ENCODE measurements around the gene LRTM2.

LRTM2 gene

DNA sequence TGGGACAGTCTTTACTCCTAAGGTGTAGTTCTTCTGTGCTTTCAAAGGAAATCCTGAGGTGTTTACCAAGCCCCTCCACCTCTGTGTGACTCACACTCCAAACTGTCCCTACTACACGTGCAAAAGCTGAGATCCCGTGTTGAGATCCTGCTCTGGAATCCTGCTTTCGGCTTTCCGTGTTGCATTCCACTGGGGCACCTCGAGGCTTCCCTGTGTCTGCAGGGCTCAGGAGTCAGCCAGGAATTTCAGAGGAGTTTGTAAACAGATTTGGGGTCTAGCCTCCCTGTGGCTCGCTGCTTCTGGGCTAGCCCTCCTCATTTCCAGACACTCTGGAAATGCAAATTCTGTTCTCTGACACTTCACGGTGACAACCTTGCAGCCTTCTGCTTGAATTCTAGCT is 49.7 kb downstream of the LRTM2 start:
- Mint-ChIP-seq H3K4me1 (ENCODE audit: low read depth) (no peaks in the 10 kb centered on the region), H3K27me3 (peaks cover 15% of the 10 kb centered on the region), H3K27ac (no peak overlapping the region), H3K9me3 (ENCODE audit: low read depth) (no peaks in the 10 kb centered on the region), H3K36me3 (peaks cover 5% of the 10 kb centered on the region), H3K4me3 (no peak overlapping the region)

DNA sequence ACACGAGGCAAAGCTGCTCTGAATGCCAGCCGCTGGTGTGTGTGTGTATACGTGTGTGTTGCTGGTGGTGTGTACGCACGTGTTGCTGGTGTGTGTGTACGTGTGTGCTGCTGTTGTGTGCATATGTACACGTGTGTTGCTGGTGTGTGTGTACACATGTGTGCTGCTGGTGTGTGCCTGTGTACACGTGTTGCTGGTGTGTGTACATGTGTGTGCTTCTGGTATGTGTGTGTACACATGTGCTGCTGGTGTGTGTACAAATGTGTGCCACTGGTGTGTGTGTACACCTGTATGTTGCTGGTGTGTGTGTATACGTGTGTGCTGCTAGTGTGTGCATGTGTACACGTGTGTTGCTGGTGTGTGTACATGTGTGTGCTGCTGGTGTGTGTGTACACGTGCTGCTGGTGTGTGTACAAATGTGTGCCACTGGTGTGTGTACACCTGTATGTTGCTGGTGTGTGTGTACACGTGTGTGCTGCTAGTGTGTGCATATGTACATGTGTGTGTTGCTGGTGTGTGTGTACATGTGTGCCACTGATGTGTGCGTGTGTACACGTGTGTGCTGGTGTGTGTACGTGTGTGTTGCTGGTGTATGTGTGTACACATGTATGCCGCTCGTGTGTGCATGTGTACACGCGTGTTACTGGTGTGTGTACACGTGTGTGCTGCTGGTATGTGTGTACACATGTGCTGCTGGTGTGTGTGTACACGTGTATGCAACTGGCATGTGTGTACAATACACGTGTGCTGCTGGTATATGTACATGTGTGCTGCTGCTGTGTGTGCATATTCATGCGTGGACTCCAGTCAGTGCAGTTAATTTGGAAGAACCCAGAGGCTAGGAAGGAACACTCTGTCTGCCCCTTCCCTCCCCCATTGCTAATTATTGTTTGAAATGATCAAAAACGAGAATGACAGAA is 50.9 kb downstream of the LRTM2 start:
- H3K36me3 Mint-ChIP-seq = peaks cover 3% of the 10 kb centered on the region
- H3K27me3 Mint-ChIP-seq = peaks cover 11% of the 10 kb centered on the region
- H3K4me3 Mint-ChIP-seq = no peak overlapping the region
- H3K9me3 Mint-ChIP-seq (ENCODE audit: low read depth) = no peaks in the 10 kb centered on the region
- no peak overlapping the region for H3K27ac Mint-ChIP-seq
- H3K4me1 Mint-ChIP-seq (ENCODE audit: low read depth) = no peaks in the 10 kb centered on the region

DNA sequence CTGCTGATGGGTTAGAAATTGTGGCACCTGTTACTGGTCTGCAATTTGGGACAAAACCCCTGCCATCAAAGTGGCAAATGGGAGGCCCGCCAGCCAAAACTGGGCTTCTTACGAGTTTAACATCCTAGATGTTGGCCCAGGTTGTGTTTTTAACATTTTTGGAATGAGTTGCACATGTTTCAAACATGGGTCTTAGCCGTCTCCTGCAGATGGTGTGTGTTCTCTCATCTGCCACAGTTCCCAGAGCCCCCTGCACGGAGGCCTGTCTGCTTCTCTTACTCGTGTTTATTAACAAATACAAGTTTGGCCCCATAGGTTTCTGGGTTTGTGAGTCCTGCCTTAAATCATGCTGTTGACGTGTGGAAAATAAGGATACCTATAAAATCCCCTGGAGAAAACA is 51.6 kb downstream of the LRTM2 start:
- no peak overlapping the region for H3K4me3 Mint-ChIP-seq
- H3K9me3 Mint-ChIP-seq (ENCODE audit: low read depth) = no peaks in the 10 kb centered on the region
- H3K27me3 Mint-ChIP-seq = peaks cover 12% of the 10 kb centered on the region
- peaks cover 3% of the 10 kb centered on the region for H3K36me3 Mint-ChIP-seq
- H3K27ac Mint-ChIP-seq = no peak overlapping the region
- no peaks in the 10 kb centered on the region for H3K4me1 Mint-ChIP-seq (ENCODE audit: low read depth)

- H3K9me3 Mint-ChIP-seq (ENCODE audit: low read depth) = no peaks in the 10 kb centered on the region
- no peaks in the 10 kb centered on the region for H3K4me1 Mint-ChIP-seq (ENCODE audit: low read depth)
- H3K36me3 Mint-ChIP-seq = peaks cover 3% of the 10 kb centered on the region
- no peak overlapping the region for H3K27ac Mint-ChIP-seq
- no peak overlapping the region for H3K4me3 Mint-ChIP-seq
- H3K27me3 Mint-ChIP-seq = peaks cover 13% of the 10 kb centered on the region
Measured at GRCh38 chr12:1872448-1872847, 52.1 kb downstream of the LRTM2 start.

GRCh38 chr12:1873531-1874510 is 53.5 kb downstream of the LRTM2 start:
- Mint-ChIP-seq H3K27me3 (peaks cover 5% of the 10 kb centered on the region), H3K27ac (no peak overlapping the region), H3K36me3 (peaks cover 3% of the 10 kb centered on the region), H3K4me3 (no peak overlapping the region), H3K4me1 (ENCODE audit: low read depth) (no peaks in the 10 kb centered on the region), H3K9me3 (ENCODE audit: low read depth) (no peaks in the 10 kb centered on the region)

DNA sequence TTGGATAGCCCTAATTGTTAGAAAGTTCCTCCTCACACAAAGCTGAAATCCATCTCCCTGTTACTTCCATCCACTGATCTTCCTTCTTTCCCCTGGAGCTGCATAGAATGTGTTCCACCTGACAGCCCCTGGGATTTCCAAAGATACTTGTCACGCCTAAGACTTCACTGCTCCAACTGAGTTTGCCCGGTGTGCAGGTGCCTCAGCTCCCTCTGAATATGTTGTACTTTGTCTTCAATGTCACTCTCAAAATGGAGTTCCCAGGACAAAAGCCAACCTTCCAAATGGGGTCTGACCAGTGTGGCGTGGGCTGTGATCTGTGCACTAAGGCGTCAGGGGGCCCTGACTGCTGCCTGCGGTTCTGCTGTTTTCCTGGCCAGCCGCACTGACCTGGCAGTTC is 55.2 kb downstream of the LRTM2 start:
- Mint-ChIP-seq H3K36me3 (no peaks in the 10 kb centered on the region), H3K4me3 (no peak overlapping the region), H3K4me1 (ENCODE audit: low read depth) (no peaks in the 10 kb centered on the region), H3K27me3 (peaks cover 3% of the 10 kb centered on the region), H3K27ac (no peak overlapping the region), H3K9me3 (ENCODE audit: low read depth) (no peaks in the 10 kb centered on the region)

- Mint-ChIP-seq H3K9me3 (ENCODE audit: low read depth) (no peaks in the 10 kb centered on the region), H3K27me3 (peaks cover 3% of the 10 kb centered on the region), H3K27ac (no peak overlapping the region), H3K4me1 (ENCODE audit: low read depth) (no peaks in the 10 kb centered on the region), H3K4me3 (no peak overlapping the region), H3K36me3 (no peaks in the 10 kb centered on the region)
Measured at GRCh38 chr12:1876086-1876485, 55.7 kb downstream of the LRTM2 start.

GRCh38 chr12:1877169-1877878 is 57.0 kb downstream of the LRTM2 start:
- H3K4me1 Mint-ChIP-seq (ENCODE audit: low read depth) = no peaks in the 10 kb centered on the region
- H3K4me3 Mint-ChIP-seq = no peak overlapping the region
- no peaks in the 10 kb centered on the region for H3K9me3 Mint-ChIP-seq (ENCODE audit: low read depth)
- peaks cover 3% of the 10 kb centered on the region for H3K27me3 Mint-ChIP-seq
- no peaks in the 10 kb centered on the region for H3K36me3 Mint-ChIP-seq
- H3K27ac Mint-ChIP-seq = no peak overlapping the region

DNA sequence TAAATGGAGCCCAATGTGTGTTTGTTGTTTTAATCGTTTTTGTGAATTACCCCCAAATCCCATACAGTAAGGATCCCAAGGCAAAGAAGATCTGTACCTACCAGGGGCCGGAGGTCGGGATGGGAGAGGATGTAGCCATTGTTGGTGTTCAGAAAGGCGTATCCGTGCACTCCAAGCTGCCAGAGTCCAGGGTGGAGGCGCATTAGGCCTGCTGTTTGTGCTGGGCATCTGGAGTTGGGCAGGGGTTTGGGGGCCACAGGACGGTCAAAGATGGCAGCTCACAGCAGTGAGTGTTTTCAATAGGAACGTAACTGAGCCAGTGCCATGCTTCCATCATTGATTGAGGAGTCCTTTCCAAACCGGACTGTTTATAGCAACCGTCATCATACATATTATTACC is 57.8 kb downstream of the LRTM2 start:
- no peak overlapping the region for H3K4me3 Mint-ChIP-seq
- no peak overlapping the region for H3K27ac Mint-ChIP-seq
- peaks cover 3% of the 10 kb centered on the region for H3K27me3 Mint-ChIP-seq
- H3K9me3 Mint-ChIP-seq (ENCODE audit: low read depth) = no peaks in the 10 kb centered on the region
- no peaks in the 10 kb centered on the region for H3K4me1 Mint-ChIP-seq (ENCODE audit: low read depth)
- H3K36me3 Mint-ChIP-seq = no peaks in the 10 kb centered on the region

- no peaks in the 10 kb centered on the region for H3K4me1 Mint-ChIP-seq (ENCODE audit: low read depth)
- H3K4me3 Mint-ChIP-seq = no peak overlapping the region
- H3K36me3 Mint-ChIP-seq = no peaks in the 10 kb centered on the region
- H3K9me3 Mint-ChIP-seq (ENCODE audit: low read depth) = no peaks in the 10 kb centered on the region
- peaks cover 6% of the 10 kb centered on the region for H3K27me3 Mint-ChIP-seq
- no peak overlapping the region for H3K27ac Mint-ChIP-seq
Measured at GRCh38 chr12:1878695-1879094, 58.3 kb downstream of the LRTM2 start.

DNA sequence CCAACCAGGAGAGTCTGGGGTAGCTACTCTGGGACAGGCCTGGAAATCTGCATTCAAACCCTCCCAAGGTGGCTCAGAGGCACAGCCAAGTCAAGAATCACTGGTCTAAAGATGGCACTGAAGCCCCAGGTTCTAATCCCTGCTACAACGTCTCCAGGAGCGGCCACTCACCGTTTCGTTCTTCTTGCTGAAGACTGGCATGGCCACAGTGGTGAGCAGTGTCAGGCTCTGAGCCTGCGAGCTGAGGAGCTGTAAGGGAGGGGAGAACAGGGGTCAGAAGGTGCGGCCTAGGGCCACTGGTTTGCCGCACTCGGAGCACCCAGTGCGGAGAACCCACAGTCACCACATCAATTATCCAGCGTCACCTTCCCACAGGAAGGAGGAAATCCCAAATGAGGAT is 59.3 kb downstream of the LRTM2 start:
- H3K4me1 Mint-ChIP-seq (ENCODE audit: low read depth) = no peaks in the 10 kb centered on the region
- no peak overlapping the region for H3K4me3 Mint-ChIP-seq
- H3K9me3 Mint-ChIP-seq (ENCODE audit: low read depth) = no peaks in the 10 kb centered on the region
- peaks cover 4% of the 10 kb centered on the region for H3K27me3 Mint-ChIP-seq
- no peaks in the 10 kb centered on the region for H3K36me3 Mint-ChIP-seq
- H3K27ac Mint-ChIP-seq = no peak overlapping the region

GRCh38 chr12:1880153-1880845 is 59.9 kb downstream of the LRTM2 start:
- no peaks in the 10 kb centered on the region for H3K4me1 Mint-ChIP-seq (ENCODE audit: low read depth)
- no peaks in the 10 kb centered on the region for H3K9me3 Mint-ChIP-seq (ENCODE audit: low read depth)
- no peaks in the 10 kb centered on the region for H3K36me3 Mint-ChIP-seq
- peaks cover 4% of the 10 kb centered on the region for H3K27me3 Mint-ChIP-seq
- H3K27ac Mint-ChIP-seq = no peak overlapping the region
- no peak overlapping the region for H3K4me3 Mint-ChIP-seq

GRCh38 chr12:1880876-1881275 is 60.5 kb downstream of the LRTM2 start:
- H3K4me3 Mint-ChIP-seq = no peak overlapping the region
- no peaks in the 10 kb centered on the region for H3K9me3 Mint-ChIP-seq (ENCODE audit: low read depth)
- H3K36me3 Mint-ChIP-seq = no peaks in the 10 kb centered on the region
- no peak overlapping the region for H3K27ac Mint-ChIP-seq
- H3K4me1 Mint-ChIP-seq (ENCODE audit: low read depth) = no peaks in the 10 kb centered on the region
- peaks cover 4% of the 10 kb centered on the region for H3K27me3 Mint-ChIP-seq

DNA sequence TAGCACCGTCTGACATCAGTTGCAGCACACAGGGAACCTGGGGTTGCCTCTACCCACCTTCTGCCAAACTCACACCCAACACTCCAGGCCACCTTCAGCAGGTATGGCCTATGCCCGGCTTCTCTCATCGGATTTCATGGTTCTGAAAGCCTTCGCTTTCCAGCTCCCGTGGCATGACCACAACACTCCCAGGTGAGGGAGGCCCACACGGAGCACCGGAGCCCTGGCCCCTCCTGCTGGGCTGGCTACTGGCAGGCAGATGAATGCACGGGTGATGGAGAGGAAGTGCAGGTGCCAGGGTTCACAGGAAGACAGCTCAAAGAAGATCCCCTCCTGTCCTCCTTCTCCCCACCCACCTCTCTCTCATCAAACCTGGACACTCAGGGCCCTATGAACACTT is 60.9 kb downstream of the LRTM2 start:
- Mint-ChIP-seq H3K4me1 (ENCODE audit: low read depth) (no peaks in the 10 kb centered on the region), H3K36me3 (no peaks in the 10 kb centered on the region), H3K27ac (no peak overlapping the region), H3K9me3 (ENCODE audit: low read depth) (no peaks in the 10 kb centered on the region), H3K4me3 (no peak overlapping the region), H3K27me3 (peaks cover 4% of the 10 kb centered on the region)
